Neural cell (in vitro differentiated cells): ENCODE results near the gene NDFIP1. TPM values are rescaled to one million over a fixed set of nuclear protein-coding genes. Genes with fewer than 3 reads are reported as not detected.

ENCODE experiments used
- H2AFZ ChIP-seq: fragments of 200-600, 300-800 bp; sonication (generic), shearing (Covaris generic); 2 replicates; pipeline ENCODE4 v1.6.0; 2014; ENCODE audit warnings: low read depth, mild to moderate bottlenecking, antibody characterized with exemption, low read length, moderate library complexity
- H3F3A ChIP-seq: fragments of 200-600 bp; shearing (Covaris generic); 2 replicates; pipeline ENCODE4 v1.6.1; 2016; ENCODE audit warnings: mild to moderate bottlenecking, moderate library complexity, mixed read lengths, antibody characterized with exemption, low read length; ENCODE audit not compliant: insufficient read depth, poor library complexity, severe bottlenecking
- H3K27ac ChIP-seq: fragments of 200-600, 300-800 bp; sonication (generic), shearing (Covaris generic); 2 replicates; pipeline ENCODE4 v1.5.1; 2014; ENCODE audit warnings: mild to moderate bottlenecking, low read length, moderate library complexity
- H3K27me3 ChIP-seq: fragments of 300-800, 200-600 bp; sonication (generic), shearing (Covaris generic); 2 replicates; pipeline ENCODE4 v1.6.0; 2014; ENCODE audit warnings: mild to moderate bottlenecking, low read depth, low read length, moderate library complexity; ENCODE audit not compliant: insufficient read depth
- H3K36me3 ChIP-seq: fragments of 300-800, 200-600 bp; sonication (generic), shearing (Covaris generic); 2 replicates; pipeline ENCODE4 v1.5.1; 2014; ENCODE audit warnings: mild to moderate bottlenecking, antibody characterized with exemption, low read length, moderate library complexity; ENCODE audit not compliant: insufficient read depth
- H3K4me2 ChIP-seq: fragments of 300-800, 200-600 bp; sonication (generic), shearing (Covaris generic); 2 replicates; pipeline ENCODE4 v1.6.0; 2014; ENCODE audit warnings: mild to moderate bottlenecking, low read length
- H3K4me3 ChIP-seq: fragments of 300-800, 200-600 bp; sonication (generic), shearing (Covaris generic); 2 replicates; pipeline ENCODE4 v1.5.1; 2014; ENCODE audit warnings: mild to moderate bottlenecking, low read length, moderate library complexity
- H3K79me2 ChIP-seq: fragments of 200-600 bp; shearing (Covaris generic); replicated peaks from 2 replicates; pipeline ENCODE4 v1.6.0; 2014; ENCODE audit warnings: mild to moderate bottlenecking, low read length, moderate library complexity; ENCODE audit not compliant: insufficient read depth
- H3K9ac ChIP-seq: fragments of 300-800, 200-600 bp; sonication (generic), shearing (Covaris generic); 2 replicates; pipeline ENCODE4 v1.6.1; 2016; ENCODE audit warnings: mild to moderate bottlenecking, low read length, mixed read lengths
- H3K9me2 ChIP-seq: fragments of 200-600 bp; shearing (Covaris generic); 2 replicates; pipeline ENCODE4 v1.6.1; 2016; ENCODE audit warnings: mild to moderate bottlenecking, low read length, mixed read lengths; ENCODE audit not compliant: insufficient read depth
- H3K9me3 ChIP-seq: fragments of 200-600, 300-800 bp; sonication (generic), shearing (Covaris generic); 2 replicates; pipeline ENCODE4 v1.6.1; 2016; ENCODE audit warnings: mild to moderate bottlenecking, mixed run types, low read length, moderate library complexity, mixed read lengths
- H4K20me1 ChIP-seq: fragments of 200-600 bp; shearing (Covaris generic); 2 replicates; pipeline ENCODE4 v1.6.1; 2016; ENCODE audit warnings: mild to moderate bottlenecking, mixed run types; ENCODE audit not compliant: insufficient read depth
- EP300 ChIP-seq: fragments of 450-650 bp; conservative IDR thresholded peaks from 2 replicates; pipeline ENCODE4 v1.6.1; 2014; ENCODE audit warnings: antibody characterized with exemption, mild to moderate bottlenecking, moderate library complexity; ENCODE audit not compliant: poor library complexity, severe bottlenecking
- EZH2 ChIP-seq: fragments of 200-600, 300-800 bp; shearing (Covaris generic), sonication (generic); IDR thresholded peaks from 2 replicates; pipeline ENCODE4 v1.6.1; 2014; ENCODE audit warnings: antibody characterized with exemption, low read length, borderline replicate concordance, mild to moderate bottlenecking; ENCODE audit not compliant: insufficient read depth, poor library complexity, severe bottlenecking
- MXI1 ChIP-seq: fragments of 450-650 bp; conservative IDR thresholded peaks from 2 replicates; pipeline ENCODE4 v1.6.1; 2014; ENCODE audit warnings: antibody characterized with exemption, mild to moderate bottlenecking; ENCODE audit not compliant: poor library complexity, severe bottlenecking
- POLR2AphosphoS5 ChIP-seq: IDR thresholded peaks from 2 replicates; pipeline ENCODE4 v1.6.1; 2012
- RAD21 ChIP-seq: fragments of 450-650 bp; conservative IDR thresholded peaks from 2 replicates; pipeline ENCODE4 v1.6.1; 2014; ENCODE audit warnings: antibody characterized with exemption, mild to moderate bottlenecking, moderate library complexity
- SMC3 ChIP-seq: fragments of 450-650 bp; conservative IDR thresholded peaks from 2 replicates; pipeline ENCODE4 v1.6.1; 2014; ENCODE audit warnings: antibody characterized with exemption, mild to moderate bottlenecking, moderate library complexity; ENCODE audit not compliant: poor library complexity
- TAF1 ChIP-seq: IDR thresholded peaks from 2 replicates; pipeline ENCODE4 v1.6.1; 2012; ENCODE audit warnings: low read depth
- polyA minus RNA-seq: library from RNA; depleted of rRNA, polyadenylated mRNA; stranded (reverse); fragments of >200 nt; gene quantifications from 2 replicates; pipeline ENCODE4 v1.2.3, GENCODE V29; 2014
- polyA plus RNA-seq: library from polyadenylated mRNA; depleted of rRNA; stranded (reverse); fragments of >200 nt; gene quantifications from 2 replicates; pipeline ENCODE4 v1.2.3, GENCODE V29; 2014
- TF ChIP-seq, protein P1 (sequence below): IDR thresholded peaks from 2 replicates; pipeline ENCODE4 v1.6.1; 2012; ENCODE audit warnings: borderline replicate concordance
- TF ChIP-seq, protein P2 (sequence below): fragments of 450-650 bp; IDR thresholded peaks from 2 replicates; pipeline ENCODE4 v1.5.1; 2014; ENCODE audit warnings: antibody characterized with exemption, mild to moderate bottlenecking, moderate library complexity; ENCODE audit not compliant: poor library complexity, severe bottlenecking

Gene NDFIP1, protein sequence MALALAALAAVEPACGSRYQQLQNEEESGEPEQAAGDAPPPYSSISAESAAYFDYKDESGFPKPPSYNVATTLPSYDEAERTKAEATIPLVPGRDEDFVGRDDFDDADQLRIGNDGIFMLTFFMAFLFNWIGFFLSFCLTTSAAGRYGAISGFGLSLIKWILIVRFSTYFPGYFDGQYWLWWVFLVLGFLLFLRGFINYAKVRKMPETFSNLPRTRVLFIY
- polyA plus RNA-seq (99.7 and 102 TPM in 2 replicates), polyA minus RNA-seq (140 and 144 TPM in 2 replicates)

DNA sequence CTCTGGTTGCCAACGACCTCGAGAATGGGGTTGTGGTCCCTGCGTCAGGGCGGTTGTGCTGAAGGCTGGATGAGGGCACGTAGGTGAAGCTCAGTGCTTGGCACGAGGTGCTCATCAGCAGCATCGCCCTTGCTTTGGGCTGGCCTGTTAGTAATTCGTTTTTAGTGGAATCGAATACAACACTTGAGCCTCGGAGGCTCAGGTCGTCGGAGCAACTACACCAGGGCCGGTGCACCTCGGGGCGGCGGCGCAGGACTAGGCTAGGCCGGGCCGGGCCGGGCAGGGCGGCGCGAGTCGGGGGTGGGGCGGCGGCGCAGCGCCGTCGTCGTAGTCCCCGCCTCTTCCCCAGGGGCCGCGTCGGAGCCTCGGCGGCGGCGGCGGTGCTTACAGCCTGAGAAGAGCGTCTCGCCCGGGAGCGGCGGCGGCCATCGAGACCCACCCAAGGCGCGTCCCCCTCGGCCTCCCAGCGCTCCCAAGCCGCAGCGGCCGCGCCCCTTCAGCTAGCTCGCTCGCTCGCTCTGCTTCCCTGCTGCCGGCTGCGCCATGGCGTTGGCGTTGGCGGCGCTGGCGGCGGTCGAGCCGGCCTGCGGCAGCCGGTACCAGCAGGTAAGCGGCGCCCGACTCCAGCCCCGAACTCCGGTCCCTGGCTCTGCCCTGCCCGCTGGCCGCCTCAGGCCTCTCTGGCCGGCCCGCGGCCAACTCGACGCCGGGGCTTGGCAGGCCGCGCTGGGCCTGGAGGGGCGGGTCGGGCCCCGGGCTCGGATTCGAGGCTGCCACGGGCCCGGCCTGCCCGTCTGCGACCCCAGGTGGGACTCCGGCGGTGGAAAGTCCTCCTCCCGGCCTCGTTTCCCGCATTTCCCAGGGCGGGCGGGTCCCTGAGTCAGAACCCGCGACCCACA is at the start of gene NDFIP1:
TSS of gene NDFIP1 (plus strand) at position 348 of the 899 bp plus-strand sequence. CDS start at position 544, 196 bp downstream.
- peaks cover 1% of the 10 kb centered on the region for H3K9me3 ChIP-seq
- no peaks in the 10 kb centered on the region for H3K9me2 ChIP-seq
- H3K9ac ChIP-seq: peak within 1 kb of the TSS; percentile 89
- no peaks in the 10 kb centered on the region for H3K27me3 ChIP-seq
- TF ChIP-seq, protein P1, sequence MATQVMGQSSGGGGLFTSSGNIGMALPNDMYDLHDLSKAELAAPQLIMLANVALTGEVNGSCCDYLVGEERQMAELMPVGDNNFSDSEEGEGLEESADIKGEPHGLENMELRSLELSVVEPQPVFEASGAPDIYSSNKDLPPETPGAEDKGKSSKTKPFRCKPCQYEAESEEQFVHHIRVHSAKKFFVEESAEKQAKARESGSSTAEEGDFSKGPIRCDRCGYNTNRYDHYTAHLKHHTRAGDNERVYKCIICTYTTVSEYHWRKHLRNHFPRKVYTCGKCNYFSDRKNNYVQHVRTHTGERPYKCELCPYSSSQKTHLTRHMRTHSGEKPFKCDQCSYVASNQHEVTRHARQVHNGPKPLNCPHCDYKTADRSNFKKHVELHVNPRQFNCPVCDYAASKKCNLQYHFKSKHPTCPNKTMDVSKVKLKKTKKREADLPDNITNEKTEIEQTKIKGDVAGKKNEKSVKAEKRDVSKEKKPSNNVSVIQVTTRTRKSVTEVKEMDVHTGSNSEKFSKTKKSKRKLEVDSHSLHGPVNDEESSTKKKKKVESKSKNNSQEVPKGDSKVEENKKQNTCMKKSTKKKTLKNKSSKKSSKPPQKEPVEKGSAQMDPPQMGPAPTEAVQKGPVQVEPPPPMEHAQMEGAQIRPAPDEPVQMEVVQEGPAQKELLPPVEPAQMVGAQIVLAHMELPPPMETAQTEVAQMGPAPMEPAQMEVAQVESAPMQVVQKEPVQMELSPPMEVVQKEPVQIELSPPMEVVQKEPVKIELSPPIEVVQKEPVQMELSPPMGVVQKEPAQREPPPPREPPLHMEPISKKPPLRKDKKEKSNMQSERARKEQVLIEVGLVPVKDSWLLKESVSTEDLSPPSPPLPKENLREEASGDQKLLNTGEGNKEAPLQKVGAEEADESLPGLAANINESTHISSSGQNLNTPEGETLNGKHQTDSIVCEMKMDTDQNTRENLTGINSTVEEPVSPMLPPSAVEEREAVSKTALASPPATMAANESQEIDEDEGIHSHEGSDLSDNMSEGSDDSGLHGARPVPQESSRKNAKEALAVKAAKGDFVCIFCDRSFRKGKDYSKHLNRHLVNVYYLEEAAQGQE: no peak
- TF ChIP-seq TAF1 (peak; percentile 18), POLR2AphosphoS5 (peak; percentile 95), EP300 (peak; percentile 45), EZH2 (no peak), SMC3 (peak; percentile 30), MXI1 (peak; percentile 58), RAD21 (peak; percentile 41)
- TF ChIP-seq, protein P2, sequence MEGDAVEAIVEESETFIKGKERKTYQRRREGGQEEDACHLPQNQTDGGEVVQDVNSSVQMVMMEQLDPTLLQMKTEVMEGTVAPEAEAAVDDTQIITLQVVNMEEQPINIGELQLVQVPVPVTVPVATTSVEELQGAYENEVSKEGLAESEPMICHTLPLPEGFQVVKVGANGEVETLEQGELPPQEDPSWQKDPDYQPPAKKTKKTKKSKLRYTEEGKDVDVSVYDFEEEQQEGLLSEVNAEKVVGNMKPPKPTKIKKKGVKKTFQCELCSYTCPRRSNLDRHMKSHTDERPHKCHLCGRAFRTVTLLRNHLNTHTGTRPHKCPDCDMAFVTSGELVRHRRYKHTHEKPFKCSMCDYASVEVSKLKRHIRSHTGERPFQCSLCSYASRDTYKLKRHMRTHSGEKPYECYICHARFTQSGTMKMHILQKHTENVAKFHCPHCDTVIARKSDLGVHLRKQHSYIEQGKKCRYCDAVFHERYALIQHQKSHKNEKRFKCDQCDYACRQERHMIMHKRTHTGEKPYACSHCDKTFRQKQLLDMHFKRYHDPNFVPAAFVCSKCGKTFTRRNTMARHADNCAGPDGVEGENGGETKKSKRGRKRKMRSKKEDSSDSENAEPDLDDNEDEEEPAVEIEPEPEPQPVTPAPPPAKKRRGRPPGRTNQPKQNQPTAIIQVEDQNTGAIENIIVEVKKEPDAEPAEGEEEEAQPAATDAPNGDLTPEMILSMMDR: no peak
- H3K79me2 ChIP-seq: peaks cover 43% of the 10 kb centered on the region
- no peaks in the 10 kb centered on the region for H4K20me1 ChIP-seq
- H3F3A ChIP-seq: peaks cover 5% of the 10 kb centered on the region
- peak within 1 kb of the TSS; percentile 77 for H3K4me3 ChIP-seq
- H2AFZ ChIP-seq: peak within 1 kb of the TSS; percentile 61
- peak within 1 kb of the TSS; percentile 99 for H3K4me2 ChIP-seq
- H3K36me3 ChIP-seq: no peaks in the 10 kb centered on the region
- peak within 1 kb of the TSS; percentile 92 for H3K27ac ChIP-seq

DNA sequence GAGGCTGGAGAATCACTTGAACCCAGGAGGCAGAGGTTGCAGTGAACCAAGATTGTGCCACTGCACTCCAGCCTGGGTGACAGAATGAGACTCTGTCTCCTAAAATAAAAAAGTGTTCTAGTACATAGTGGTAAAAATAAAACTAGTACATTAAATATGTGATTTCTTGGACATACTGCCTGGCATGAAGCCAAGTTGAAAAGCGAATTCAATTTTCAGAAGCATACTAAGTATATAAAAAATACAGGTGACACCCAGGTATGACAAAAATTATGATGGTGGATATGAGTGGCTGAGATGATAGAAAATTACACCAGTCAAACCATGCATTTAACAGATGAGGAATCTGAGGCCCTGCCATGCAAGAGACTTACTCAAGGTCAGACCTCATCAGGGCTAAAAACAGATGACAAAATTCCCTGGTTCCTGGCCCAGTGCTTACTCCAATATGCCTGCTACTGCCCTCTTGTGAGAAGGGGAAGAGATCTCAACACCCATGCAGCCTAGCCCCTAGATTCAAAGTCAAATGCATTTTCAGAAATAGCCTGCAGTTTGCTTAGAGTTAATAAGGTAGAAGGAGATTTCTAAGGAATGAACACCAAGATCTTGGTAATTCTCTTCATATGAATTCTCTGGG is 49.2 kb upstream of the NDFIP1 start:
- TF ChIP-seq TAF1: no peak
- no peak for TF ChIP-seq RAD21
- TF ChIP-seq EP300: no peak
- no peak for TF ChIP-seq POLR2AphosphoS5
- TF ChIP-seq MXI1: no peak
- no peak for TF ChIP-seq SMC3
- TF ChIP-seq, protein P1: no peak
- TF ChIP-seq, protein P2: no peak
- TF ChIP-seq EZH2: no peak
- no peaks in the 10 kb centered on the region for H3F3A ChIP-seq
- no peaks in the 10 kb centered on the region for H3K79me2 ChIP-seq
- H3K27me3 ChIP-seq: no peaks in the 10 kb centered on the region
- H3K4me3 ChIP-seq: no peak overlapping the region
- H2AFZ ChIP-seq: no peak overlapping the region
- no peaks in the 10 kb centered on the region for H3K9me2 ChIP-seq
- no peaks in the 10 kb centered on the region for H3K36me3 ChIP-seq
- H3K9ac ChIP-seq: no peak overlapping the region
- no peak overlapping the region for H3K27ac ChIP-seq
- H3K4me2 ChIP-seq: no peak overlapping the region
- H3K9me3 ChIP-seq: no peaks in the 10 kb centered on the region
- H4K20me1 ChIP-seq: no peaks in the 10 kb centered on the region
